HEK293T (cell line): ENCODE results near the gene MEOX1.

Source experiments
- CTCF ChIA-PET: fragments of 350-600 bp; formaldehyde crosslinking; extraction: SDS; loops from one replicate; lab custom pipeline; 2021; ENCODE audit warnings: antibody characterized with exemption, inconsistent platforms; lab: Yijun Ruan, JAX
- POLR2A ChIA-PET: fragments of 350-600 bp; formaldehyde crosslinking; extraction: SDS; loops from one replicate; lab custom pipeline; 2020; ENCODE audit warnings: antibody characterized with exemption, inconsistent platforms; lab: Yijun Ruan, JAX
- DNase-seq: peaks from one replicate; pipeline ENCODE4 v3.0.0; 2012; ENCODE audit warnings: mixed read lengths; ENCODE audit errors: extremely low spot score
- ARNT ChIP-seq: fragments of 450-650 bp; IDR thresholded peaks from 2 replicates; pipeline ENCODE4 v1.6.1; 2017; ENCODE audit warnings: mild to moderate bottlenecking
- BHLHE40 ChIP-seq: fragments of 450-650 bp; IDR thresholded peaks from 2 replicates; pipeline ENCODE4 v1.6.1; 2016; ENCODE audit warnings: mild to moderate bottlenecking, moderate library complexity, borderline replicate concordance
- CTBP1 ChIP-seq: fragments of 450-650 bp; IDR thresholded peaks from 2 replicates; pipeline ENCODE4 v1.6.1; 2016; ENCODE audit warnings: borderline replicate concordance
- ELF4 ChIP-seq: fragments of 450-650 bp; IDR thresholded peaks from 2 replicates; pipeline ENCODE4 v1.6.1; 2017; ENCODE audit warnings: antibody characterized with exemption
- FOXA1 ChIP-seq: fragments of 450-650 bp; IDR thresholded peaks from 2 replicates; pipeline ENCODE4 v1.6.1; 2016; ENCODE audit warnings: mild to moderate bottlenecking
- FOXK2 ChIP-seq: fragments of 450-650 bp; IDR thresholded peaks from 2 replicates; pipeline ENCODE4 v1.6.1; 2016; ENCODE audit warnings: mild to moderate bottlenecking
- FOXM1 ChIP-seq: fragments of 450-650 bp; IDR thresholded peaks from 2 replicates; pipeline ENCODE4 v1.6.1; 2017; ENCODE audit warnings: mild to moderate bottlenecking, borderline replicate concordance
- HDGF ChIP-seq: fragments of 450-650 bp; IDR thresholded peaks from 2 replicates; pipeline ENCODE4 v1.6.1; 2017; ENCODE audit warnings: antibody characterized with exemption, borderline replicate concordance
- L3MBTL2 ChIP-seq: fragments of 450-650 bp; conservative IDR thresholded peaks from 2 replicates; pipeline ENCODE4 v1.6.1; 2016; ENCODE audit warnings: mild to moderate bottlenecking
- LEF1 ChIP-seq: fragments of 450-650 bp; IDR thresholded peaks from 2 replicates; pipeline ENCODE4 v1.6.1; 2017; ENCODE audit warnings: mild to moderate bottlenecking, borderline replicate concordance
- NFRKB ChIP-seq: fragments of 450-650 bp; IDR thresholded peaks from 2 replicates; pipeline ENCODE4 v1.6.1; 2016; ENCODE audit warnings: mild to moderate bottlenecking, moderate library complexity
- SP1 ChIP-seq: fragments of 450-650 bp; IDR thresholded peaks from 2 replicates; pipeline ENCODE4 v1.6.1; 2017
- SUZ12 ChIP-seq: fragments of 450-650 bp; IDR thresholded peaks from 2 replicates; pipeline ENCODE4 v1.6.1; 2016; ENCODE audit warnings: mild to moderate bottlenecking
- TARDBP ChIP-seq: fragments of 450-650 bp; IDR thresholded peaks from 2 replicates; pipeline ENCODE4 v1.6.1; 2016
- ZNF384 ChIP-seq: fragments of 450-650 bp; IDR thresholded peaks from 2 replicates; pipeline ENCODE4 v1.6.1; 2016
- TF ChIP-seq, protein P1 (sequence below): fragments of 450-650 bp; IDR thresholded peaks from 2 replicates; pipeline ENCODE4 v1.6.1; 2016

Gene MEOX1

GRCh38 chr17:43591779-43592562 lies 69.8 kb downstream of the MEOX1 start:
- ChIA-PET CTCF (interaction anchor here (0.7 to 1.9 kb wide), 3 partner anchors 15 to 82 kb away, joined by 4 to 6 read pairs (median 6); no protein-coding TSS in a partner anchor), POLR2A (no interaction called here)
- TF ChIP-seq BHLHE40 (no peak), SP1 (no peak), FOXM1 (no peak), FOXA1 (no peak), ELF4 (no peak), L3MBTL2 (no peak), LEF1 (no peak), TARDBP (no peak), CTBP1 (no peak), ZNF384 (no peak), NFRKB (no peak), ARNT (no peak), SUZ12 (no peak), HDGF (no peak), FOXK2 (no peak)
- TF ChIP-seq, protein P1, sequence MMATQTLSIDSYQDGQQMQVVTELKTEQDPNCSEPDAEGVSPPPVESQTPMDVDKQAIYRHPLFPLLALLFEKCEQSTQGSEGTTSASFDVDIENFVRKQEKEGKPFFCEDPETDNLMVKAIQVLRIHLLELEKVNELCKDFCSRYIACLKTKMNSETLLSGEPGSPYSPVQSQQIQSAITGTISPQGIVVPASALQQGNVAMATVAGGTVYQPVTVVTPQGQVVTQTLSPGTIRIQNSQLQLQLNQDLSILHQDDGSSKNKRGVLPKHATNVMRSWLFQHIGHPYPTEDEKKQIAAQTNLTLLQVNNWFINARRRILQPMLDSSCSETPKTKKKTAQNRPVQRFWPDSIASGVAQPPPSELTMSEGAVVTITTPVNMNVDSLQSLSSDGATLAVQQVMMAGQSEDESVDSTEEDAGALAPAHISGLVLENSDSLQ, result no peak
- DNase-seq, result no peak

DNA sequence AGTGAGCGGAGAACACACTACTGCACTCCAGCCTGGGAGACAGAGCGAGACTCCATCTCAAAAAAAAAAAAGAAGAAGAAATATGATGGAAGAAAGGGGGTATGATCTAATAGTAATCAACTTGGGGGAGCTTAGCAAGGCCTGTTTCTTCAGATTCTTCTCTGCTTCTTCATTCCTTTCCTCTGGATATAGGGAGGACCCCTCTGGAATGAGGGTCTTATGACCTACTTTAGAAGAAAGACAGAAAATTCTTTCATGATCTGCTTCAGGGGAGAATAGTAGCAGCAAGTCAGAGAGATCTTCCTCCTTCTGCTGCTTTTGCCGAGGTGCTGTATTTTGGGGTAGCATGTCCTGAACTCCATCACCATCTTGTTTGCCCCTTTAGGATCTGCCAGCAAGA lies 70.7 kb downstream of the MEOX1 start:
- ChIA-PET CTCF (interaction anchor here (1.7 kb wide), 1 partner anchor 14 kb away, joined by 6 read pairs; no protein-coding TSS in a partner anchor), POLR2A (no interaction called here)
- DNase-seq, result no peak
- no peak for TF ChIP-seq CTBP1
- TF ChIP-seq TARDBP, result no peak
- TF ChIP-seq BHLHE40, result no peak
- TF ChIP-seq FOXA1, result no peak
- TF ChIP-seq, protein P1, result no peak
- no peak for TF ChIP-seq L3MBTL2
- no peak for TF ChIP-seq SP1
- TF ChIP-seq ARNT, result no peak
- no peak for TF ChIP-seq NFRKB
- TF ChIP-seq HDGF, result no peak
- TF ChIP-seq ELF4, result no peak
- TF ChIP-seq ZNF384, result no peak
- TF ChIP-seq SUZ12, result no peak
- TF ChIP-seq LEF1, result no peak
- TF ChIP-seq FOXM1, result no peak
- no peak for TF ChIP-seq FOXK2
